Smooth muscle cell (in vitro differentiated cells): ENCODE data around the gene MPPE1. TPM values are rescaled to one million over a fixed set of nuclear protein-coding genes. Genes with fewer than 3 reads are reported as not detected.

ENCODE experiments used
- DNase-seq: peaks from one replicate; lab custom pipeline; 2025; ENCODE audit not compliant: unreplicated experiment; lab: John Stamatoyannopoulos, UW
- H2AFZ ChIP-seq: fragments of 200-600 bp; sonication (generic); 2 replicates; pipeline ENCODE4 v1.6.0; 2016; ENCODE audit warnings: antibody characterized with exemption, low read depth, mild to moderate bottlenecking
- H3F3A ChIP-seq: fragments of 200-600 bp; sonication (generic); 2 replicates; pipeline ENCODE4 v1.6.0; 2017; ENCODE audit warnings: antibody characterized with exemption, low read depth
- H3K27ac ChIP-seq: fragments of 200-600 bp; sonication (generic); 2 replicates; pipeline ENCODE4 v1.5.1; 2016; ENCODE audit warnings: low read depth, mild to moderate bottlenecking
- H3K27me3 ChIP-seq: fragments of 200-600 bp; sonication (generic); 2 replicates; pipeline ENCODE4 v1.6.1; 2016; ENCODE audit warnings: low read depth, mild to moderate bottlenecking
- H3K36me3 ChIP-seq: fragments of 200-600 bp; sonication (generic); 2 replicates; pipeline ENCODE4 v1.5.1; 2016; ENCODE audit warnings: low read depth
- H3K4me1 ChIP-seq: fragments of 200-600 bp; sonication (generic); 2 replicates; pipeline ENCODE4 v1.5.1; 2016; ENCODE audit warnings: low read depth
- H3K4me2 ChIP-seq: fragments of 200-600 bp; sonication (generic); 2 replicates; pipeline ENCODE4 v1.6.0; 2016; ENCODE audit warnings: mild to moderate bottlenecking
- H3K4me3 ChIP-seq: fragments of 200-600 bp; sonication (generic); 2 replicates; pipeline ENCODE4 v1.5.1; 2016; ENCODE audit warnings: mild to moderate bottlenecking
- H3K79me2 ChIP-seq: fragments of 200-600 bp; sonication (generic); 2 replicates; pipeline ENCODE4 v1.6.0; 2016; ENCODE audit warnings: low read depth, mild to moderate bottlenecking
- H3K9ac ChIP-seq: fragments of 200-600 bp; sonication (generic); 2 replicates; pipeline ENCODE4 v1.6.0; 2016; ENCODE audit warnings: low read depth
- H3K9me3 ChIP-seq: fragments of 200-600 bp; sonication (generic); replicated peaks from 2 replicates; pipeline ENCODE4 v1.5.1; 2016; ENCODE audit warnings: low read depth
- H4K20me1 ChIP-seq: fragments of 200-600 bp; sonication (generic); 2 replicates; pipeline ENCODE4 v1.6.0; 2016; ENCODE audit warnings: low read depth
- CTCF ChIP-seq: fragments of 200-600 bp; sonication (generic); IDR thresholded peaks from 2 replicates; pipeline ENCODE4 v1.5.1; 2017; ENCODE audit warnings: borderline replicate concordance, mild to moderate bottlenecking, antibody characterized with exemption; ENCODE audit not compliant: insufficient read depth, poor library complexity, severe bottlenecking
- WGBS: methylation state at CpG from one replicate; pipeline ENCODE4 v1.1.7; 2016; ENCODE audit warnings: low lambda C conversion rate; 5-methylcytosine and 5-hydroxymethylcytosine counted together
- polyA plus RNA-seq: library from polyadenylated mRNA; unstranded; fragments of >200 nt; fragmentation: Nextera tagmentation; extraction: Ambion mirVana; gene quantifications from 2 replicates; pipeline ENCODE4 v1.2.1, GENCODE V29; 2016
- total RNA-seq: library from RNA; depleted of rRNA; stranded (reverse); fragments of >200 nt; gene quantifications from 2 replicates; pipeline ENCODE4 v1.2.3, GENCODE V29; 2014

Gene MPPE1
- total and polyA plus RNA-seq, 2 experiments from 2014 or later: 33.6 to 73.1 TPM

DNA sequence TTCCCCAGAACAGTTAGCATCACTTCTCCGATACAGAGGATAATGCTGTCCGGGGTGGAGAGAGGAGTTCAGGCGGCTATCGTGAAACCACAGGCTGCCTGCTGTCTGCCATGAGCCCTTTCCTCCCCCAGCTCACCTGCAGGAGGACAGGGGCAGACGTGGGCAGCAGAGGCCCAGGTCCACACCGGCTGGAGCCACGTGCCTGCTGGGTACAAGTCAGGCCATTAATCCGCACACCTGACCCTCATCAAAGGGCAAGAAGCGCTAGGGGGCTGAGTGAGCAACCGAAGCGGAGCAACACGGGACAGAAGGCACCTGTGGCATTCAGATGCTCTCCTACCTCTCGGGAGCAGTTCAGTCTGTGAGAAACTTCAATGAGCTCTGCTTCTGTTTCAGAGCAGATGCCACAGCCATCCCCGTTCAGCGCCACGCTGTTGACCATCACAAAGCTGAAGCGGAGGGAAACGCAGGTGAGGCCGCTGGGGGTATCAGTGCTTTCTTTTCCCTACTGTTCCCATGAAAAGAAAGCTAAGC, 21.5 kb downstream of the MPPE1 start:
- no peaks in the 10 kb centered on the region for H3F3A ChIP-seq
- H4K20me1 ChIP-seq: no peaks in the 10 kb centered on the region
- H3K27ac ChIP-seq: no peak overlapping the region
- H3K27me3 ChIP-seq: no peaks in the 10 kb centered on the region
- no peak overlapping the region for H3K4me2 ChIP-seq
- 87% methylated on average over 19 of the region's 19 CpGs for WGBS
- no peak overlapping the region for H3K9ac ChIP-seq
- no peaks in the 10 kb centered on the region for H3K79me2 ChIP-seq
- H3K4me3 ChIP-seq: no peak overlapping the region
- no peak for DNase-seq
- no peaks in the 10 kb centered on the region for H3K36me3 ChIP-seq
- H3K4me1 ChIP-seq: no peaks in the 10 kb centered on the region
- H2AFZ ChIP-seq: no peak overlapping the region
- no peaks in the 10 kb centered on the region for H3K9me3 ChIP-seq
- TF ChIP-seq CTCF: no peak

DNA sequence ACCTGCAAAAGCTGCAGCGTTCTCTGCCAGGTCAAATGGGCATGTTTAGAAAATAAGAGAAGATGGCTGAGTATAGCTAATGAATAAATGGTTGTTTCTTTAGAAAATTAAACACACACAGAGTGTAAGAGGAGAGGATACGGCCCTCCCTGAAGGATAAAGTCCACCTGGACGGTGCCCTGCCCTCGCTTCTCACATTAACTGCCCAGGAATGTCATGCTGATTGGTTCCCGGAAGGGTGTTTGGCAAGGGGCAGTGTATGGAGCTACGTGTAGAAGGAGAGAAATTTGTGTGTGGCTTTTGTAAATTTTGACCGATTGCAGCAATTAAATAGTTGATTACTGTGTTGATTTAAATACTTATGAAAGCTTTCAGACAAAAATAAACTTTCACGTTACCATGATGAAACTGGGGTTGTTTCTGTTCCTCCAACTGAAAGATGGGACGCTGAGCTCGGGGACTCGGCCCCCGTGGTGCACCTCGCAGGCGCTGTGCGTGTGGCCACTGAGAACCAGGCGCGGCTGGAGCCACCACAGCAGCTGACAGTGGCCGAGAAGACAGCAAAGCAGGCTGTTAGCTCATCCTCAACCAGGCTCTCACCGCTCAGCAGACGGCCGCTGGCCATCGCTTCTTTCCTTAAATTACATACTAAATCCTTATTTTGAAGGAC, 22.7 kb downstream of the MPPE1 start:
- WGBS: 96% methylated on average over 22 of the region's 22 CpGs
- TF ChIP-seq CTCF: no peak
- no peaks in the 10 kb centered on the region for H3K4me1 ChIP-seq
- DNase-seq: no peak
- H3K9ac ChIP-seq: no peak overlapping the region
- H3K4me3 ChIP-seq: no peak overlapping the region
- no peaks in the 10 kb centered on the region for H4K20me1 ChIP-seq
- no peak overlapping the region for H3K27ac ChIP-seq
- H3K27me3 ChIP-seq: no peaks in the 10 kb centered on the region
- H3F3A ChIP-seq: no peaks in the 10 kb centered on the region
- H3K36me3 ChIP-seq: no peaks in the 10 kb centered on the region
- H3K9me3 ChIP-seq: no peaks in the 10 kb centered on the region
- H3K79me2 ChIP-seq: no peaks in the 10 kb centered on the region
- H3K4me2 ChIP-seq: no peak overlapping the region
- no peak overlapping the region for H2AFZ ChIP-seq

DNA sequence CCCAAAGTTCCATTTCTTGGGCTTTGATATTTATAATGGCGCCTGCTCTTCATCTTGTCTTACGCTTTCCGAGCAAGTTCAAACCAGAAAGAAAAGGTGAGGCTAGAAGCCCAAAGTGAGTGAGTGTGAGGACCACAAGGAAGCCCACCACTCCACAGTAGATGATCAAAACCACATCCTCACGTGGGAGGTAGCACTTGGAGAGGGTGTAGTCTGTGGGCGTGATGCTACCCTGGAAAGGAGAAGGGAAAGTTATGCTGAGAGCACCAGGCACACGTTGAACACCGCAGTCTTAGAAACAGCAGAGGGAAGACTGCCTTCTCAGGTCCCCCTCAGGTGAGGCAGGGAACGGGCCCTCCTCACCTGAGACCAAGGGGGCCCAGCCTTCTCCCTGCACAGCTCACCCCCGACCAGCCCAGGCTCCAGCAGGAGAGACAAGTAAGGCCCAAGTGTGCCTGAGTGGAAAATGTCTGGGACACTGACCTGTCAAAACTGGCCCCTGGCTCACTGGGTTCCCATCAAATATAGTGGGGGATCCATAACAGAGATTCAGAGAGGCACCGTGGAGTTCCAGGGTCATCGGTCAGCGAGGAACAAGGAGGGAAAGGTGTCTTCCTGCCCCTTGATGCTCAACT, 23.6 kb downstream of the MPPE1 start:
- Histone ChIP-seq H3K79me2 (no peaks in the 10 kb centered on the region), H3K4me1 (no peaks in the 10 kb centered on the region), H3K27ac (no peak overlapping the region), H3F3A (no peaks in the 10 kb centered on the region), H2AFZ (no peak overlapping the region), H3K9me3 (no peaks in the 10 kb centered on the region), H3K36me3 (no peaks in the 10 kb centered on the region), H3K9ac (no peak overlapping the region), H4K20me1 (no peaks in the 10 kb centered on the region), H3K4me3 (no peak overlapping the region), H3K27me3 (no peaks in the 10 kb centered on the region), H3K4me2 (no peak overlapping the region)
- no peak for DNase-seq
- WGBS: 94% methylated on average over 12 of the region's 12 CpGs
- TF ChIP-seq CTCF: no peak

DNA sequence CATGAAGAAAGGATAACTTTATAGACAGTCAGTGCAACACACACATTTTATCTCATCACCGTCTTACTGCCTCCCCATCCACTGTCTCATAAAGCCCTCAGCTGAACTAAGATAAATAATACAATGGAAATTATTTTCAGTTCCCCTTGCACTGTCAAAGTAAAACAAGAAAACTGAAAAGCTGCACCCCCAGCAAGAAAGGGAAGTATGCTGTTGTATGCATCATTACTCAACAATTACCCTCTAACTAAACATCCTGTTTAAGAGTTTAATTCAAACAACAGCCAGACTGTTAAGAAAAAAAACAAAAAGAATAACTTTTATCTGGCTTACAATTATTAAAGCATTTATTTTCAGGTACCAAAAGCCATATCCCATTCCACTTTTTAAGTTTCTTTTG, 25.0 kb downstream of the MPPE1 start:
- no peak overlapping the region for H3K4me3 ChIP-seq
- no peak overlapping the region for H2AFZ ChIP-seq
- no peak for DNase-seq
- H3K27me3 ChIP-seq: no peaks in the 10 kb centered on the region
- H3K36me3 ChIP-seq: no peaks in the 10 kb centered on the region
- no peaks in the 10 kb centered on the region for H3K4me1 ChIP-seq
- no peaks in the 10 kb centered on the region for H3F3A ChIP-seq
- no peaks in the 10 kb centered on the region for H3K9me3 ChIP-seq
- H4K20me1 ChIP-seq: no peaks in the 10 kb centered on the region
- TF ChIP-seq CTCF: no peak
- H3K79me2 ChIP-seq: no peaks in the 10 kb centered on the region
- H3K27ac ChIP-seq: no peak overlapping the region
- WGBS: 80% methylated on average over 1 of the region's 1 CpG
- no peak overlapping the region for H3K9ac ChIP-seq
- H3K4me2 ChIP-seq: no peak overlapping the region
